ENCODE data around the gene MNT.

MNT gene

DNA sequence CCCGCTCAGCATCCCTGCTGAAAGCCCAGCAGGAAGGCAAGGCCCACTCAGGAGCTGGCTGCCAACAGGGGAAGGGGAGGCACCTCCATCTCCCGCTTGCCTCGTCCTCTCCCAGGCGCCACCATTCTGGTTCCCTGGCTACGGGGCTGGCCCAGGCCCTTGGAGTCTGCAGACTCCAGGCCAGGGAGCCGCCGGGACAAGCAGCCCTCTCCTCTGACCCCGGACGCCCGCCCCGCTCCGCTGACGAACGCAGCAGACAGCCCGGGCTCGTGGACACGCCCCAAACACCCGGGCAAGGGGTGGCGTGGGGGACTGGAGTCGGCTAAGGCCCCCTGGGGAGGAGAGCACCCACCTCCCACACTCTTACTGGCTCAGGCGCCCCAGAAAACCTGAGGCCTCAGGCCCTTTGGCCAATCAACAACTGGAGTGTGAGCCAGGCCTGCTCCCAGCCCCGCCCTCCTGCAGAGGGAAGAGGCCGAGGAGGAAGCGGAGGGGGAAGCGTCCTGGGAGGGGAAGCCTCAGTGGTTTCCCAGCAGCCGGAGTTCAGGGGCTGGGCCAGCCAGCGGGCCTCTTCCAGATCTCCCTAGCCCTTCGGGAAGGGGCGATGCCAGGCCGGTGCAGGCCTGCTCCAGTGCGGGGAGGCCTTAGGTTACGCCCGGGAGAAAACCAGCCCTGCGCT, 4.2 kb downstream of the MNT start:
- TF ChIP-seq, protein P1, sequence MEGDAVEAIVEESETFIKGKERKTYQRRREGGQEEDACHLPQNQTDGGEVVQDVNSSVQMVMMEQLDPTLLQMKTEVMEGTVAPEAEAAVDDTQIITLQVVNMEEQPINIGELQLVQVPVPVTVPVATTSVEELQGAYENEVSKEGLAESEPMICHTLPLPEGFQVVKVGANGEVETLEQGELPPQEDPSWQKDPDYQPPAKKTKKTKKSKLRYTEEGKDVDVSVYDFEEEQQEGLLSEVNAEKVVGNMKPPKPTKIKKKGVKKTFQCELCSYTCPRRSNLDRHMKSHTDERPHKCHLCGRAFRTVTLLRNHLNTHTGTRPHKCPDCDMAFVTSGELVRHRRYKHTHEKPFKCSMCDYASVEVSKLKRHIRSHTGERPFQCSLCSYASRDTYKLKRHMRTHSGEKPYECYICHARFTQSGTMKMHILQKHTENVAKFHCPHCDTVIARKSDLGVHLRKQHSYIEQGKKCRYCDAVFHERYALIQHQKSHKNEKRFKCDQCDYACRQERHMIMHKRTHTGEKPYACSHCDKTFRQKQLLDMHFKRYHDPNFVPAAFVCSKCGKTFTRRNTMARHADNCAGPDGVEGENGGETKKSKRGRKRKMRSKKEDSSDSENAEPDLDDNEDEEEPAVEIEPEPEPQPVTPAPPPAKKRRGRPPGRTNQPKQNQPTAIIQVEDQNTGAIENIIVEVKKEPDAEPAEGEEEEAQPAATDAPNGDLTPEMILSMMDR (IDR thresholded peaks at IDR 0.05; ENCODE audit: low read depth, low read length) = no peak
- in situ Hi-C loops (cut with HindIII; ENCODE audit: low sequenced_read_pairs) = no loop called here
- peak overlapping the region; percentile 17 for H3K4me3 ChIP-seq (ENCODE audit: low read depth, low read length)
- peak; percentile 98 for DNase-seq (ENCODE audit: low read depth, low spot score)

DNA sequence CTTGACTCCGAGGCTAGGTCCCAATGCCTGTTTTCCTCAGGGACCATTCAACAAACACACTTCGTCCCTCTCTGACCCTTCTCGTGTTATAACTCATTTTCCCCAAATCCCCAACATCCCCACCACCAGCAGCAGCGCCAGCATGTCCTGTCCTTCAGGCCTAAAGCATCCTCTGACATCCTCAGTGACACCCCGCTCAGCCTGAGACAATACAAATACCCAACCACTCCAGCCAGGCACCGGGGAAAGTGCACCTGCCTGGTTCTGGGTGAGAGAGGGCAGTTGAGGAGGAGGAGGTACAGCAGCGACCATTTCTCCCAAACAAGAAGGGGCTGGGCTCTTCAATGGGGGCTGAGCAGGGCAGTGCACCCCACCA, 4.7 kb downstream of the MNT start:
- DNase-seq (ENCODE audit: low read depth, low spot score) = no peak
- TF ChIP-seq, protein P1 (IDR thresholded peaks at IDR 0.05; ENCODE audit: low read depth, low read length) = no peak
- in situ Hi-C loops (cut with HindIII; ENCODE audit: low sequenced_read_pairs) = no loop called here
- H3K4me3 ChIP-seq (ENCODE audit: low read depth, low read length) = peak overlapping the region; percentile 17

DNA sequence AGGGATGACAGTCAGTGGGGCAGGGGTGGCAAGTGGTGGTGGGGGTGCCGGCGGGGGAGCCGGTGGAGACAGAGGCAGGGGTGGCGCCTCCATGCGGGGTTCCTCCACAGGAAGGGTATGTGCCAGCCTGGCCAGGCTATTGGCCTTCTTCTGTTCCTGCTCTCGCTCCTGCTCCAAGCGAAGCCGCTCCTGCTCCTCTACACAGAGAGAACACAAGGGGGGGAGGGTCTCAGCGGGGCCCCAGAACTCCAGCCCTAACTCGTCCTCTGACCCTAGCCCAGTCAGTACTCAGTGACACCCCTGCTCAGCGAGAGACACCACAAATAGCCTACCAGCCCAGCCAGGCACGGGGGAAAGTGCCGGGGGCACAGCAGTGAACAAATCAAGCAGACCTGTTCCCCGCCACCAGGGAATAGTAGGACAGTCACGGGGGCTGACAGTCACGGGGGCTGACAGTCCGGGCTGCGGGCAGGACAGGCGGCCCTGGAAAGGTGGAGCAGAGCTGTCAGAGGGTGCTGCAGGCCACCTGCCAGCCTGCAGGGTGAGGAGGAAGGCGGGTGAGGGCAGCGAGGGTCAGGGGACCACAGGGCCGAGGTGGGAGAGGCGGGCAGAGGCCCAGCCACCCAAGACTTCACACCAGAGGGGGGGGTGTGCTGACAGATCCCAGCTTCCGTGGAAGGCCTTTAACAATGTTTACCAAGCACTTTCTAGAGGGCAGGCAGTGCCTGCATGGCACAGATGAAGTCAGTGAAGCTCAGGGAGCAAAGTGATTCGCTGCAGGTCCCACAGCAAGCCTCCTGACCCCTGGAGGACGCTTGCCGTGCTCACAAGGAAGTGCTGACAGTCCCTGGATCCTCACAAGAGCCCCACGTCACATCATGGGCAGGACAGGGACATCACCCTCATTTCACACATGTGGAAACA, 5.3 kb downstream of the MNT start:
- TF ChIP-seq, protein P1 (IDR thresholded peaks at IDR 0.05; ENCODE audit: low read depth, low read length) = no peak
- DNase-seq (ENCODE audit: low read depth, low spot score) = no peak
- H3K4me3 ChIP-seq (ENCODE audit: low read depth, low read length) = no peak overlapping the region
- in situ Hi-C loops (cut with HindIII; ENCODE audit: low sequenced_read_pairs) = no loop called here

DNA sequence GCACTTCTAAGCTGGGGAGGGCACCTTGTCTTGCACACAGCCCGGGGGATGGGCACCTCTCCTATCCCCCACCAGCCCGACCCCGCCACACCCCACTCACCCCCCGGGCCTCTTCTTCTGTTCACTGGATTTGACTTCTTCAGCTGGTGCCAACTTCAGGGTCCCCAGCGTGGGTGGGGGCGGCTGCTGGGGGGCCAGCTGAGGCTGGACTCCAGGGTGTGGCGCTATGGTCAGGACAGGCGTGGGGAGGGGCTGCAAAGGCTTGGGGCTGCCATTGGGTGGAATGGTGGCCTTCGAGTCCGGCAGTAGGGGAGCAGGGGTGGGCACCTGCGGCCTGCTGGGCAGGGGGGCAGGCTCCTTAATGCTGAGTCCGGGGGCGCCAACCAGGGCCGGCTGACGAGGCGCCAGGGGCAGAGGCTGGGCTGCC, 6.1 kb downstream of the MNT start:
- no peak for DNase-seq (ENCODE audit: low read depth, low spot score)
- no peak overlapping the region for H3K4me3 ChIP-seq (ENCODE audit: low read depth, low read length)
- in situ Hi-C loops (cut with HindIII; ENCODE audit: low sequenced_read_pairs) = no loop called here
- TF ChIP-seq, protein P1 (IDR thresholded peaks at IDR 0.05; ENCODE audit: low read depth, low read length) = no peak

DNA sequence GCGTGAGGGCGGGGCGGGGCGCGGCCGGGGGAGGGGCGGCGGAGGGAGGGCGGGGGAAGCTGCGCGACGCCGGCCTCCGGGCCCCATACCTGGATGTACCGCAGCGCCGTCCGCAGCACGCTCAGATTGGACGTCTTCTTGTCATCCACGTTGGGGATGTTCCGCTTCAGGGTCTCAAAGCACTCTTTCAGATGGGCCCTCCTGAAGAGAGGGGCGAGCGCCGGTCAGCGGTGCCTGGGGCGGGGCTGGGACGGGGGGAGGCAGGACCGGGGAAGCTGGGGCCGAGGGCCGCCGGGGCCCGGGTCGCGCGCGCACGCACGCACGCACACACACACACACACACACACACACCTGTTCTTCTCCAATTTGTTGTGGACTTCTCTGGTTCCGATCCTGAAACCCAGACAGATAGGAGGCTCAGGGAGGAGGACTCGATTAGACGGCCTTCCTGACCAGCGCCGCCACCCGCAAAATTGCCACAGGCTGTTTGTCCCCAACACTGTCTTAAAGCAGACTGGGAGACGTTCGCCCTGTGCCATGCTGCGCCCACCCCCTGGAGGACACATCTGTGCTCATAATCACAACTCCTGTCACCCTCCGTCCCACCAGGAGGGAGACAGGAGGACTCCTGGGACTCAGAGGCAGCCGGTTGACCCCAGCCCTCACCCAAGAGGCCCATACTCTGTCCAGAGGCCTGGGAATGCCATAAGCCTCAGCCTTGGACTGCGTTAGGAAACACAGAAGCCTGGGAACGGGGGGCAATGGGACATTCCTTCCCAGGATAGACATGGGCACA, 6.7 kb downstream of the MNT start:
- TF ChIP-seq, protein P1 (IDR thresholded peaks at IDR 0.05; ENCODE audit: low read depth, low read length) = no peak
- DNase-seq (ENCODE audit: low read depth, low spot score) = no peak
- H3K4me3 ChIP-seq (ENCODE audit: low read depth, low read length) = peak overlapping the region; percentile 28
- in situ Hi-C loops (cut with HindIII; ENCODE audit: low sequenced_read_pairs) = no loop called here
